H1 (cell line): Measurements from ENCODE around the gene C18orf63. TPM values are rescaled to one million over a fixed set of nuclear protein-coding genes. Genes with fewer than 3 reads are reported as not detected.

Experiments used
- CHD7 ChIP-seq: fragments of 300-600 bp; sonication (generic); IDR thresholded peaks from 2 replicates; pipeline ENCODE4 v1.7.1; 2012; ENCODE audit warnings: low read length, moderate library complexity, mild to moderate bottlenecking, inconsistent platforms; ENCODE audit not compliant: insufficient replicate concordance
- KDM4A ChIP-seq: IDR thresholded peaks from one replicate; pipeline ENCODE4 v1.7.1; 2012; ENCODE audit warnings: low read depth, mild to moderate bottlenecking, moderate library complexity, low read length, inconsistent platforms; ENCODE audit not compliant: severe bottlenecking
- RAD21 ChIP-seq, 2 experiments: IDR thresholded peaks in 1 of 2; conservative IDR thresholded peaks in 1 of 2; 2 replicates each; pipeline ENCODE4 v1.6.1; 2011; ENCODE audit warnings: low read depth in 2 of 2, low read length in 2 of 2, improper control_type of control experiment in 1 of 2, inconsistent platforms in 1 of 2, mild to moderate bottlenecking in 1 of 2, moderate library complexity in 1 of 2
- polyA plus RNA-seq, 7 experiments: library from polyadenylated mRNA; depleted of rRNA in 3 of 7; stranded (reverse) in 5 of 7; unstranded in 2 of 7; fragments of >200 nt in 5 of 7; fragments of 200-250 nt in 2 of 7; gene quantifications; 1 replicate in 5 of 7; 2 replicates in 1 of 7; 4 replicates in 1 of 7; pipeline versions ENCODE4 v1.2.1 to v1.2.3, GENCODE V29; 2011 to 2013; ENCODE audit warnings: missing spikeins in 2 of 7, mixed read lengths in 2 of 7
- total RNA-seq: library from RNA; stranded (reverse); fragmentation: NEBNext Ultra II Directional; extraction: Animal tissue kit (Norgen Biotek cat#: 25700); gene quantifications from 2 replicates; pipeline ENCODE4 v1.2.1, GENCODE V29; 2021

Gene C18orf63
- total and polyA plus RNA-seq, 2 of the 8 experiments (the other 6 are each of a cell fraction or from before 2014, with no cell fraction given): not detected

DNA sequence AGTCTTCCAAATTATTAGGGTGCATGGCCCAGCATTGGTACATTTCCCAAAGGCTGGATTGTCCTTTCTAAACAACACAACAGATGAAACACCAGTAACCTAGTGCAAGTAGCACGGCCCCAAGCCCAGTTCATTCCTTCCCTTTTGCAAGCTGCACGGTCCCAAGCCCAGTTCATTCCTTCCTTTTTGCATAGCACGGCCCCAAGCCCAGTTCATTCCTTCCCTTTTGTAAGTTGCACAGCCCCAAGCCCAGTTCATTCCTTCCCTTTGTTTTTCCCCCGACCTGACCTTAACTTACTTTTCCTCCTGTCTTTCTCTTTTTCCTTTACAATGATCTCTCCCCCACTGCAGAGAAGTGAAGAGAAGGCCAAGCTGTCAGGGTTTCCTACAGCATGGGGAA is 60.9 kb downstream of the C18orf63 start (continued):
- TF ChIP-seq CHD7: no peak
- no peak for TF ChIP-seq RAD21 (IDR thresholded peaks at IDR 0.05 in 1 of 2, conservative IDR thresholded peaks at IDR 0.05 in 1 of 2; ENCODE audit: low read depth in 2 of 2, low read length in 2 of 2)
- TF ChIP-seq KDM4A: no peak
